IMR-90 (cell line): ENCODE data around the gene KCTD3. TPM values are rescaled to one million over a fixed set of nuclear protein-coding genes. Genes with fewer than 3 reads are reported as not detected.

Source experiments
- ATAC-seq: fragments of 200-7000 bp; cut with Tn5 transposase; 2 replicates; pipeline ENCODE4 v1.9.1; 2020; ENCODE audit warnings: low read depth, mild to moderate bottlenecking, moderate library complexity
- BruUV-seq: library from RNA; stranded (reverse); fragments of 400-500 nt; replicated peaks from 2 replicates; lab custom pipeline; 2021; lab: Mats Ljungman, UMichigan
- CTCF ChIA-PET: fragments of 300-600 bp; formaldehyde crosslinking; extraction: SDS; loops from one replicate; lab custom pipeline; 2021; ENCODE audit warnings: antibody characterized with exemption; lab: Yijun Ruan, JAX
- POLR2A ChIA-PET: fragments of 300-600 bp; sonication (Branson Sonifier 250); formaldehyde crosslinking; loops from one replicate; lab custom pipeline; 2022; ENCODE audit warnings: antibody characterized with exemption; ENCODE audit not compliant: unreplicated experiment; lab: Charles Lee
- DNase-seq: peaks from one replicate; pipeline ENCODE4 v3.0.0; 2013
- H2AFZ ChIP-seq: replicated peaks from 2 replicates; pipeline ENCODE3; 2013; ENCODE audit warnings: low read length, mild to moderate bottlenecking; ENCODE audit not compliant: poor library complexity
- H2AK5ac ChIP-seq: 2 replicates; pipeline ENCODE4 v1.6.1; 2013; ENCODE audit warnings: low read depth, low read length, inconsistent platforms
- H2AK9ac ChIP-seq: replicated peaks from 2 replicates; pipeline ENCODE3; 2013; ENCODE audit warnings: mild to moderate bottlenecking, low read depth, low read length, moderate library complexity; ENCODE audit not compliant: poor library complexity
- H2BK120ac ChIP-seq: 2 replicates; pipeline ENCODE4 v1.6.1; 2013; ENCODE audit warnings: low read depth, low read length, inconsistent platforms
- H2BK15ac ChIP-seq: 3 replicates; pipeline ENCODE4 v1.6.1; 2013; ENCODE audit warnings: low read depth, low read length, inconsistent platforms
- H2BK20ac ChIP-seq: 2 replicates; pipeline ENCODE4 v1.6.1; 2013; ENCODE audit warnings: low read depth, mild to moderate bottlenecking, inconsistent platforms, low read length, moderate library complexity
- H2BK5ac ChIP-seq: 2 replicates; pipeline ENCODE4 v1.6.1; 2013; ENCODE audit warnings: mild to moderate bottlenecking, low read depth, low read length, inconsistent platforms; ENCODE audit not compliant: poor library complexity, severe bottlenecking
- H3K14ac ChIP-seq: replicated peaks from 2 replicates; pipeline ENCODE4 v1.6.1; 2013; ENCODE audit warnings: low read depth, low read length, inconsistent platforms
- H3K18ac ChIP-seq: 2 replicates; pipeline ENCODE4 v1.6.1; 2013; ENCODE audit warnings: low read depth, low read length, control low read depth
- H3K23ac ChIP-seq: 2 replicates; pipeline ENCODE4 v1.6.1; 2013; ENCODE audit warnings: low read depth, low read length, inconsistent platforms
- H3K27ac ChIP-seq: 2 replicates; pipeline ENCODE4 v1.5.1; 2013; ENCODE audit warnings: mild to moderate bottlenecking, control low read depth, low read length; ENCODE audit not compliant: insufficient read depth
- H3K27me3 ChIP-seq: 2 replicates; pipeline ENCODE4 v1.6.1; 2013; ENCODE audit warnings: low read length; ENCODE audit not compliant: control insufficient read depth, insufficient read depth
- H3K36me3 ChIP-seq: 2 replicates; pipeline ENCODE4 v1.6.1; 2013; ENCODE audit warnings: low read length, mixed read lengths; ENCODE audit not compliant: control insufficient read depth, insufficient read depth
- H3K4ac ChIP-seq: 2 replicates; pipeline ENCODE4 v1.6.1; 2013; ENCODE audit warnings: low read depth, low read length, inconsistent platforms
- H3K4me1 ChIP-seq: 2 replicates; pipeline ENCODE4 v1.6.1; 2013; ENCODE audit warnings: low read length, mixed read lengths; ENCODE audit not compliant: control insufficient read depth, insufficient read depth
- H3K4me2 ChIP-seq: 2 replicates; pipeline ENCODE4 v1.6.1; 2013; ENCODE audit warnings: low read depth, mild to moderate bottlenecking, control low read depth, low read length, moderate library complexity
- H3K4me3 ChIP-seq: 2 replicates; pipeline ENCODE4 v1.5.1; 2013; ENCODE audit warnings: low read depth, mild to moderate bottlenecking, control low read depth, low read length, moderate library complexity; ENCODE audit not compliant: insufficient read depth
- H3K56ac ChIP-seq: 2 replicates; pipeline ENCODE4 v1.6.1; 2013; ENCODE audit warnings: low read length, inconsistent platforms; ENCODE audit not compliant: insufficient read depth; ENCODE audit errors: extremely low read depth
- H3K79me1 ChIP-seq, 2 experiments: 2 replicates each; pipeline ENCODE4 v1.6.1; 2013; ENCODE audit warnings: low read length in 2 of 2, inconsistent platforms in 1 of 2, low read depth in 1 of 2
- H3K9ac ChIP-seq: 2 replicates; pipeline ENCODE4 v1.6.1; 2013; ENCODE audit warnings: low read depth, low read length, control low read depth
- H3K9me1 ChIP-seq: 2 replicates; pipeline ENCODE4 v1.6.1; 2013; ENCODE audit warnings: low read length, inconsistent platforms; ENCODE audit not compliant: insufficient read depth
- H3K9me3 ChIP-seq: 2 replicates; pipeline ENCODE4 v1.6.1; 2013; ENCODE audit warnings: low read length; ENCODE audit not compliant: control insufficient read depth, insufficient read depth
- H4K20me1 ChIP-seq: 2 replicates; pipeline ENCODE4 v1.6.1; 2013; ENCODE audit warnings: low read length, inconsistent platforms; ENCODE audit not compliant: insufficient read depth
- H4K5ac ChIP-seq: 2 replicates; pipeline ENCODE4 v1.6.1; 2013; ENCODE audit warnings: mild to moderate bottlenecking, low read depth, low read length, control low read depth
- H4K8ac ChIP-seq, 2 experiments: 2 replicates each; pipeline ENCODE4 v1.6.1; 2013; ENCODE audit warnings: low read depth in 2 of 2, low read length in 2 of 2, control low read depth in 1 of 2, inconsistent platforms in 1 of 2
- H4K91ac ChIP-seq: 2 replicates; pipeline ENCODE4 v1.6.1; 2013; ENCODE audit warnings: low read depth, low read length, inconsistent platforms; ENCODE audit not compliant: insufficient read depth
- BHLHE40 ChIP-seq: fragments of 150-350 bp; IDR thresholded peaks from 2 replicates; pipeline ENCODE4 v1.6.1; 2016; ENCODE audit warnings: mild to moderate bottlenecking, low read depth, low read length
- CEBPB ChIP-seq: IDR thresholded peaks from 2 replicates; pipeline ENCODE4 v1.6.1; 2012; ENCODE audit warnings: low read depth, low read length, improper control_type of control experiment
- CHD1 ChIP-seq: IDR thresholded peaks from 2 replicates; pipeline ENCODE4 v1.6.1; 2012; ENCODE audit warnings: low read depth, low read length, improper control_type of control experiment
- ELK1 ChIP-seq: fragments of 150-350 bp; IDR thresholded peaks from 2 replicates; pipeline ENCODE4 v1.6.1; 2016; ENCODE audit warnings: low read depth, mild to moderate bottlenecking, low read length, moderate library complexity, borderline replicate concordance
- FOS ChIP-seq: fragments of 150-350 bp; IDR thresholded peaks from 2 replicates; pipeline ENCODE4 v1.6.1; 2016; ENCODE audit warnings: low read depth, low read length
- MAFK ChIP-seq: IDR thresholded peaks from 2 replicates; pipeline ENCODE4 v1.6.1; 2012; ENCODE audit warnings: low read depth, low read length, improper control_type of control experiment
- MAZ ChIP-seq: IDR thresholded peaks from 2 replicates; pipeline ENCODE4 v1.6.1; 2012; ENCODE audit warnings: low read depth, mild to moderate bottlenecking, low read length, improper control_type of control experiment, moderate library complexity, borderline replicate concordance
- MXI1 ChIP-seq: IDR thresholded peaks from 2 replicates; pipeline ENCODE4 v1.6.1; 2012; ENCODE audit warnings: low read depth, mild to moderate bottlenecking, low read length, moderate library complexity, borderline replicate concordance
- NFE2L2 ChIP-seq: fragments of 150-350 bp; IDR thresholded peaks from 2 replicates; pipeline ENCODE4 v1.6.1; 2016; ENCODE audit warnings: low read depth, mild to moderate bottlenecking, low read length
- POLR2A ChIP-seq: IDR thresholded peaks from 2 replicates; pipeline ENCODE4 v1.6.1; 2012; ENCODE audit warnings: mild to moderate bottlenecking, low read depth, low read length
- RAD21 ChIP-seq: IDR thresholded peaks from 2 replicates; pipeline ENCODE4 v1.6.1; 2012; ENCODE audit warnings: low read length, improper control_type of control experiment
- RCOR1 ChIP-seq: IDR thresholded peaks from 2 replicates; pipeline ENCODE4 v1.6.1; 2012; ENCODE audit warnings: mild to moderate bottlenecking, low read length, improper control_type of control experiment; ENCODE audit not compliant: insufficient replicate concordance
- RFX5 ChIP-seq: IDR thresholded peaks from 2 replicates; pipeline ENCODE4 v1.8.0; 2012; ENCODE audit warnings: low read depth, mild to moderate bottlenecking, low read length, moderate library complexity
- SMC3 ChIP-seq: fragments of 150-350 bp; IDR thresholded peaks from 2 replicates; pipeline ENCODE4 v1.6.1; 2016; ENCODE audit warnings: low read depth, mild to moderate bottlenecking, antibody characterized with exemption, low read length, moderate library complexity
- USF2 ChIP-seq: fragments of 150-350 bp; IDR thresholded peaks from 2 replicates; pipeline ENCODE4 v1.6.1; 2017; ENCODE audit warnings: mild to moderate bottlenecking, antibody characterized with exemption, low read length, low read depth
- WGBS, 2 experiments: methylation state at CpG; one replicate each; pipeline versions ENCODE4 v1.1.5 to v1.1.7; 2013; ENCODE audit warnings: missing lambda C conversion rate in 2 of 2; ENCODE audit not compliant: insufficient read length in 1 of 2; ENCODE audit errors: extremely low coverage in 2 of 2; 5-methylcytosine and 5-hydroxymethylcytosine counted together
- dilution Hi-C: fragments of 300-500 bp; cut with HindIII; formaldehyde crosslinking; loops from one replicate; pipeline ENCODE4 v1.14.3; 2018; ENCODE audit warnings: low sequenced_read_pairs; ENCODE audit not compliant: unreplicated experiment
- in situ Hi-C: fragments of 300-500 bp; cut with MboI; formaldehyde crosslinking; loops from 3 replicates; pipeline ENCODE4 v1.14.3; 2019; ENCODE audit warnings: low sequenced_read_pairs, inconsistent platforms, mixed read lengths
- intact Hi-C: fragments of 100-400 bp; cut with micrococcal nuclease; formaldehyde crosslinking; loops from 2 replicates; pipeline ENCODE4 v1.10.0; 2022
- polyA plus RNA-seq, 3 experiments: library from polyadenylated mRNA; depleted of rRNA; stranded (reverse); fragments of >200 nt; gene quantifications; 2 replicates each; pipeline ENCODE4 v1.2.3, GENCODE V29; 2012; ENCODE audit warnings: low replicate concordance in 1 of 3
- total RNA-seq: library from RNA; depleted of rRNA; stranded (reverse); fragments of >200 nt; gene quantifications from 2 replicates; pipeline ENCODE4 v1.2.3, GENCODE V29; 2012
- TF ChIP-seq, protein P1 (sequence below): conservative IDR thresholded peaks from 2 replicates; pipeline ENCODE4 v1.5.1; 2012; ENCODE audit warnings: mild to moderate bottlenecking, low read depth, low read length, improper control_type of control experiment

KCTD3 gene
- total and polyA plus RNA-seq, 2 of the 4 experiments (the other 2 are of a cell fraction), result 43.6 to 49.5 TPM

- Histone ChIP-seq H2AK5ac (no peak overlapping the region), H3K9ac (no peak overlapping the region), H3K27me3 (no peaks in the 10 kb centered on the region), H3K9me1 (peaks cover 2% of the 10 kb centered on the region), H3K79me1 (peaks cover 7 to 15% of the 10 kb centered on the region in 2 experiments), H3K36me3 (peaks cover 5% of the 10 kb centered on the region), H2AFZ (no peak overlapping the region), H2BK20ac (no peak overlapping the region), H3K4me2 (no peak overlapping the region), H2BK15ac (no peak overlapping the region), H3K18ac (no peak overlapping the region), H2AK9ac (no peak overlapping the region), H4K20me1 (peaks cover 3% of the 10 kb centered on the region; the same call in 1 of the 2 replicates), H3K14ac (no peak overlapping the region), H2BK5ac (no peak overlapping the region), H3K4ac (no peak overlapping the region), H3K56ac (no peak overlapping the region), H3K9me3 (no peaks in the 10 kb centered on the region), H3K23ac (no peak overlapping the region), H3K4me3 (no peak overlapping the region), H4K8ac (no peak overlapping the region), H4K91ac (no peak overlapping the region), H3K27ac (no peak overlapping the region; the same call in 1 of the 2 replicates), H3K4me1 (peaks cover 19% of the 10 kb centered on the region), H4K5ac (no peak overlapping the region), H2BK120ac (no peak overlapping the region)
- ATAC-seq (no peak), DNase-seq (no peak)
- intact Hi-C loops (no loop called here), dilution Hi-C loops (no loop called here), in situ Hi-C loops (no loop called here)
- BruUV-seq, result no TSS peak
- no peak for TF ChIP-seq CHD1
- TF ChIP-seq POLR2A, result no peak
- TF ChIP-seq, protein P1, sequence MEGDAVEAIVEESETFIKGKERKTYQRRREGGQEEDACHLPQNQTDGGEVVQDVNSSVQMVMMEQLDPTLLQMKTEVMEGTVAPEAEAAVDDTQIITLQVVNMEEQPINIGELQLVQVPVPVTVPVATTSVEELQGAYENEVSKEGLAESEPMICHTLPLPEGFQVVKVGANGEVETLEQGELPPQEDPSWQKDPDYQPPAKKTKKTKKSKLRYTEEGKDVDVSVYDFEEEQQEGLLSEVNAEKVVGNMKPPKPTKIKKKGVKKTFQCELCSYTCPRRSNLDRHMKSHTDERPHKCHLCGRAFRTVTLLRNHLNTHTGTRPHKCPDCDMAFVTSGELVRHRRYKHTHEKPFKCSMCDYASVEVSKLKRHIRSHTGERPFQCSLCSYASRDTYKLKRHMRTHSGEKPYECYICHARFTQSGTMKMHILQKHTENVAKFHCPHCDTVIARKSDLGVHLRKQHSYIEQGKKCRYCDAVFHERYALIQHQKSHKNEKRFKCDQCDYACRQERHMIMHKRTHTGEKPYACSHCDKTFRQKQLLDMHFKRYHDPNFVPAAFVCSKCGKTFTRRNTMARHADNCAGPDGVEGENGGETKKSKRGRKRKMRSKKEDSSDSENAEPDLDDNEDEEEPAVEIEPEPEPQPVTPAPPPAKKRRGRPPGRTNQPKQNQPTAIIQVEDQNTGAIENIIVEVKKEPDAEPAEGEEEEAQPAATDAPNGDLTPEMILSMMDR, result no peak
- no peak for TF ChIP-seq BHLHE40
- TF ChIP-seq MAFK, result no peak
- TF ChIP-seq RCOR1, result no peak
- TF ChIP-seq MAZ, result no peak
- no peak for TF ChIP-seq FOS
- TF ChIP-seq SMC3, result no peak
- no peak for TF ChIP-seq MXI1
- no peak for TF ChIP-seq CEBPB
- no peak for TF ChIP-seq ELK1
- no peak for TF ChIP-seq USF2
- TF ChIP-seq RAD21, result no peak
- TF ChIP-seq NFE2L2, result no peak
- TF ChIP-seq RFX5, result no peak
- no CpG with 5 or more reads among the region's 2 CpGs for WGBS, 2 experiments
- POLR2A ChIA-PET, result no interaction called here
- CTCF ChIA-PET, result no interaction called here
Measured at GRCh38 chr1:215601276-215601675, 34.2 kb downstream of the KCTD3 start.
